Activated CD8-positive, alpha-beta memory T cell treated with anti-CD3 and anti-CD28 coated beads for 24 hours (primary cell): ENCODE data around the gene ZFC3H1.
"Not testable (repeated sequence)": the region's sequence is repeated elsewhere in the genome, so short reads cannot be mapped to it uniquely, and the experiment has no call there.

Experiments used
- DNase-seq: peaks from one replicate; pipeline ENCODE4 v3.0.0-alpha.2; 2020

The ZFC3H1 gene

GRCh38 chr12:71569885-71570284, 93.8 kb downstream of the ZFC3H1 start:
- not testable (repeated sequence) for DNase-seq

GRCh38 chr12:71567537-71567936, 96.1 kb downstream of the ZFC3H1 start:
- DNase-seq: no peak

- DNase-seq: no peak
These were observed 97.0 kb downstream of the ZFC3H1 start for GRCh38 chr12:71566655-71567054.

GRCh38 chr12:71565535-71565934, 98.1 kb downstream of the ZFC3H1 start:
- DNase-seq: no peak

- no peak for DNase-seq
These were observed 100.7 kb downstream of the ZFC3H1 start for GRCh38 chr12:71562676-71563595.
